MM.1S (cell line): ENCODE data around the gene GJA3.

ENCODE experiments used
- CTCF ChIP-seq: fragments of 300-600 bp; sonication (generic); IDR thresholded peaks from 2 replicates; pipeline ENCODE4 v1.5.1; 2016; ENCODE audit warnings: antibody characterized with exemption, low read length, mixed read lengths
- EZH2phosphoT487 ChIP-seq: fragments of 300-600 bp; sonication (generic); IDR thresholded peaks from 2 replicates; pipeline ENCODE4 v1.6.1; 2018; ENCODE audit warnings: antibody characterized with exemption, low read length

- TF ChIP-seq CTCF = no peak
- TF ChIP-seq EZH2phosphoT487 = no peak
Measured at GRCh38 chr13:20171364-20171763, 10.5 kb upstream of the GJA3 start.
